GM12891 (cell line): ENCODE measurements around the gene UNC45A.

Source experiments
- PAX5 ChIP-seq: IDR thresholded peaks from 2 replicates; pipeline ENCODE4 v1.6.1; 2011; ENCODE audit warnings: low read length, moderate library complexity, mild to moderate bottlenecking; ENCODE audit not compliant: insufficient read depth, severe bottlenecking
- POLR2A ChIP-seq: IDR thresholded peaks from 2 replicates; pipeline ENCODE4 v1.6.1; 2011; ENCODE audit warnings: low read depth, low read length, control low read depth
- POLR2AphosphoS5 ChIP-seq: IDR thresholded peaks from 2 replicates; pipeline ENCODE4 v1.6.1; 2011; ENCODE audit warnings: low read depth, low read length, control low read depth
- SPI1 ChIP-seq: IDR thresholded peaks from 2 replicates; pipeline ENCODE4 v1.6.1; 2011; ENCODE audit warnings: low read depth, low read length, control low read depth
- TAF1 ChIP-seq: IDR thresholded peaks from 2 replicates; pipeline ENCODE4 v1.6.1; 2011; ENCODE audit warnings: low read depth, low read length, control low read depth

DNA sequence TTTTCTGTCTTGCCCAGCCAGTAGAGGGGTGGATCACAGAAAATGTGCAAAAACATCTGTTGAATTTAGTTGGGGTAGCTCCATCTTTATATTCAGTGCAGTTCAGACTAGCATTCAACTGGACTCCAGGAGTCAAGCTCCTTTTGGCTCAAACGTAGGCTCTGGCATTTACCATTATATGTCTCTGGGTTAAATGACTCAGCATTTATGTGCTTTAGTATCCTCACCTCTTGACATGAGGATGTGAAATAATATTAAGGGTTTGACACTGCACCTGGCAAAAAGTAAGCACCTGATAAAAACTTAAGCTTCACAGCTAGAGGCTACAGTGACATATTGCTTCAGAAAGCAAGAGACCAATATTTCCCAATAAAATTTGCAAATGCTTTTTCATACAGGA is 44.5 kb downstream of the UNC45A start:
- TF ChIP-seq POLR2A = no peak
- TF ChIP-seq TAF1 = no peak
- TF ChIP-seq SPI1 = no peak
- TF ChIP-seq POLR2AphosphoS5 = no peak
- TF ChIP-seq PAX5 = no peak
